ENCODE data around the gene TSFM. TPM values are rescaled to one million over a fixed set of nuclear protein-coding genes. Genes with fewer than 3 reads are reported as not detected.
A peak's percentile ranks its signal among the peaks of the same experiment; 100 is the strongest.

TSFM gene
- total and polyA plus RNA-seq, 2 of the 13 experiments (the other 11 are each of a cell fraction or from before 2014, with no cell fraction given) = 29.8 to 68.3 TPM

- TF ChIP-seq PRDM10 (CRISPR knock-in tag; IDR thresholded peaks at IDR 0.05; ENCODE audit: low read depth) (no peak), THRA (CRISPR knock-in tag; IDR thresholded peaks at IDR 0.05; ENCODE audit: borderline replicate concordance) (0 out of 2 replicates have a peak, but pooled peaks have one; percentile 10), CREM (IDR thresholded peaks at IDR 0.05) (no peak), CREM (CRISPR knock-in tag; IDR thresholded peaks at IDR 0.05) (no peak), TRAFD1 (CRISPR knock-in tag; IDR thresholded peaks at IDR 0.05; ENCODE audit: borderline replicate concordance) (no peak), CHD2 (IDR thresholded peaks at IDR 0.05; ENCODE audit: low read depth, low read length) (no peak), ZNF782 (CRISPR knock-in tag; IDR thresholded peaks at IDR 0.05; ENCODE audit: borderline replicate concordance) (no peak), POLR2A (IDR thresholded peaks at IDR 0.05; ENCODE audit: insufficient read depth in 1 of 2, low read depth in 2 of 2, low read length in 2 of 2) (peak; percentile 44 to 72; a peak in 3 of 4 replicates), KIAA2018 (CRISPR knock-in tag; IDR thresholded peaks at IDR 0.05; ENCODE audit: borderline replicate concordance) (no peak), ZSCAN20 (CRISPR knock-in tag; IDR thresholded peaks at IDR 0.05; ENCODE audit: borderline replicate concordance) (no peak), ZNF777 (CRISPR knock-in tag; IDR thresholded peaks at IDR 0.05) (peak; percentile 71; the same call in 1 of the 2 replicates), KAT7 (CRISPR knock-in tag; IDR thresholded peaks at IDR 0.05; ENCODE audit: borderline replicate concordance) (no peak)
These were observed 64.2 kb downstream of the TSFM start, which contains the start of gene CTDSP2 (continued) for GRCh38 chr12:57846577-57847319.
